ENCODE measurements around the gene PAX7.

- TF ChIP-seq EP300 (IDR thresholded peaks at IDR 0.05): no peak
- no peak for TF ChIP-seq CTCF (IDR thresholded peaks at IDR 0.05)
Observed at GRCh38 chr1:18725231-18725895, 94.7 kb downstream of the PAX7 start.

All from sigmoid colon (tissue), 4 donors.